8988T (cell line): ENCODE data around the gene ALPL.
"Not testable (repeated sequence)": the region's sequence is repeated elsewhere in the genome, so short reads cannot be mapped to it uniquely, and the experiment has no call there.

Experiments
- DNase-seq: peaks from one replicate; pipeline ENCODE4 v3.0.0; 2011

ALPL gene

GRCh38 chr1:21508580-21509350, 458 bp upstream of the ALPL start:
- peak; percentile 79 for DNase-seq

- no peak for DNase-seq
Measured at GRCh38 chr1:21510113-21510493, 880 bp downstream of the ALPL start.

GRCh38 chr1:21510885-21511578, 1.8 kb downstream of the ALPL start:
- no peak for DNase-seq

- DNase-seq, result no peak
Measured at GRCh38 chr1:21511579-21512522, 2.6 kb downstream of the ALPL start.

- no peak for DNase-seq
Measured at GRCh38 chr1:21514245-21514644, 5.0 kb downstream of the ALPL start.

- DNase-seq, result no peak
Measured at GRCh38 chr1:21517161-21517589, 8.0 kb downstream of the ALPL start.

- no peak for DNase-seq
Measured at GRCh38 chr1:21517660-21518480, 8.6 kb downstream of the ALPL start.

GRCh38 chr1:21518774-21519455, 9.7 kb downstream of the ALPL start:
- no peak for DNase-seq

- DNase-seq, result not testable (repeated sequence)
Measured at GRCh38 chr1:21519486-21520070, 10.4 kb downstream of the ALPL start.

GRCh38 chr1:21520899-21521716, 11.9 kb downstream of the ALPL start:
- DNase-seq, result no peak

GRCh38 chr1:21521717-21522060, 12.5 kb downstream of the ALPL start:
- no peak for DNase-seq

GRCh38 chr1:21522525-21523038, 13.4 kb downstream of the ALPL start:
- no peak for DNase-seq

- DNase-seq, result no peak
Measured at GRCh38 chr1:21523297-21523813, 14.1 kb downstream of the ALPL start.

GRCh38 chr1:21524220-21524619, 15.0 kb downstream of the ALPL start:
- no peak for DNase-seq

GRCh38 chr1:21524686-21525339, 15.6 kb downstream of the ALPL start:
- no peak for DNase-seq

- DNase-seq, result no peak
Measured at GRCh38 chr1:21525340-21525717, 16.1 kb downstream of the ALPL start.

GRCh38 chr1:21526441-21526840, 17.2 kb downstream of the ALPL start:
- DNase-seq, result no peak

- no peak for DNase-seq
Measured at GRCh38 chr1:21530368-21531016, 21.3 kb downstream of the ALPL start.

GRCh38 chr1:21531241-21531640, 22.0 kb downstream of the ALPL start:
- no peak for DNase-seq
